CD4-positive, alpha-beta T cell treated with Interleukin-12 subunit alpha and Interleukin-12 subunit beta, for 1 hour (primary cell): Measurements from ENCODE around the gene SCN8A.

Experiments used
- DNase-seq: peaks from one replicate; pipeline ENCODE4 v3.0.0-alpha.2; 2020

The SCN8A gene

DNA sequence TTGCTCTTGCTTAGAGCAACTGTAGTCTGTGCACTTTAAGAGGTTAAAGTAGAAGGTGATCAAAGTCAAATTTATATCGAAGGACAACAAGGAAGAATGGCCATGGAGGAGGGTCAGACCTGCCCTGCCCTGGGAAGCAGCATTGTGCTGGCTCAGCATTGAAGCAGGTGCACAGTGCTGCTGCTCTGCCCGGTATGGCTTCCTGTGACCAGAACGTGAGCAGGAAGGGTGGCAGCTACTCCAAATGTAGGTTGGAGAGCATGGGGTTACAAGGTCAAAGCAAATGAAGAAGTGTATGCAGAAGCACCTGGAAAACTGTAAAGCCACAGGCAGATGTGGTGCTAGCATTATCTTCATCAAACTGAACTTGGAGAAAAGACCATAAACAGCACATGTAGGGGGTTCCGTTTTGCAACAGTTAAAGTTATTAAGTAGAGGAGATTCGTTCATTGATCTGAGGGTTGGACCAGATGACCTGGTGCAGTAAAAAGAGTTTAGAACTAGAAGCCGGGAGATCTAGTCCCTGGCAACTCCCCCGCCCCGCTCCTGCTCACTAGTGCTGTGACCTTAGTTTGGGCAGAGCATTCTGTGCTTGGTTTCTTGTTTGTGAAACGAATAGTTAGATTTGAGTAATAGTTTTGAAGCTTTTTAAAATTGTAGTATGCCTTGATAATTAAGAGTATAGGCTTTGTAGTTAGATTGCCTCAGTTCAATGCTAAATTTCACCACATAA lies 84.2 kb downstream of the SCN8A start:
- DNase-seq, result no peak

DNA sequence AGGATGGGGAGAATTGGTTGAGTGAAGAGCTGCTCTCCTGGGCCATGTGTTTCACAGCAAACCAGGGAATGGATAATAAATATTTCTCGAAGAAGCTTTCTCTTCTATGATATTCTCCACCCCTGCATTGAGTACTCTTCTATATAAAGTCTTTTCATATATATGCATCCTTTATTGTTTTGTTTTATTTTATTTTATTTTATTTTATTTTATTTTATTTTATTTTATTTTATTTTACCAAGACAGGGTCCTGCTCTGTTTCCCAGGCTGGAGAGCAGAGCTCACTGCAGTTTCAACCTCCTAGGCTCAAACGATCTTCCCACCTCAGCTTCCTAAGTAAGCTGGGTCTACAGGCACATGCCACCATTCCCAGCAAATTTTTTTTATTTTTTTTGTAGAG lies 85.8 kb downstream of the SCN8A start:
- no peak for DNase-seq

DNA sequence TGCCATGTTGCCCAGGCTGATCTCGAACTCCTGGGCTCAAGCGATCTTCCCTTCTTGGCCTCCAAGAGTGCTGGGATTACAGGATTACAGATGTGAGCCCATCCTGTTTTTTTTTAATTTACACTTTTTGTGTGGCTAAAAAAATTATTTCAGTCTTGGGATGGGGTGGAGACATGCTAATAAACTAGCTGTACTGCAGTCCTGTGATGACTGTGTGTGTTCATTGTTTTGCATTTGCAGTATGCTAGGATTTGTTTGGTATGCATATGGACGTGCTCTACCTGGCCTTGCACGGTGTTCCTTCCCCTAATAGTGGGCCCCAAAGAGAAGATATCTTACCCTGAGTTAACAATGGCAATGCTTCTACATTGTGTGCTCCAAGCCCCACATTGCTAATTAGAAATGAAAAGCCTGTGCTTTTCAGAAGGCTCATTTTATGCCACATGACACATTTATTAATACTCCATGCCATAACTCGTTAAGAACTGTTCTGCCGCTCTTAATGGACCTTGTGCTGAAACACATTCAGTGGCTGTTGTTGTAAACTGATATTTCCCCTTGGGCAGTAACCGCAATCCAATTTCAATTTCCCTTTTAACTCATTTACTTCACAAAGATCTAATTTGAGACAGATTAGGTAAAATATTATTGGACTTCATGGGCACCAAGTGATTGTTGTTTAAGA lies 86.4 kb downstream of the SCN8A start:
- no peak for DNase-seq

DNA sequence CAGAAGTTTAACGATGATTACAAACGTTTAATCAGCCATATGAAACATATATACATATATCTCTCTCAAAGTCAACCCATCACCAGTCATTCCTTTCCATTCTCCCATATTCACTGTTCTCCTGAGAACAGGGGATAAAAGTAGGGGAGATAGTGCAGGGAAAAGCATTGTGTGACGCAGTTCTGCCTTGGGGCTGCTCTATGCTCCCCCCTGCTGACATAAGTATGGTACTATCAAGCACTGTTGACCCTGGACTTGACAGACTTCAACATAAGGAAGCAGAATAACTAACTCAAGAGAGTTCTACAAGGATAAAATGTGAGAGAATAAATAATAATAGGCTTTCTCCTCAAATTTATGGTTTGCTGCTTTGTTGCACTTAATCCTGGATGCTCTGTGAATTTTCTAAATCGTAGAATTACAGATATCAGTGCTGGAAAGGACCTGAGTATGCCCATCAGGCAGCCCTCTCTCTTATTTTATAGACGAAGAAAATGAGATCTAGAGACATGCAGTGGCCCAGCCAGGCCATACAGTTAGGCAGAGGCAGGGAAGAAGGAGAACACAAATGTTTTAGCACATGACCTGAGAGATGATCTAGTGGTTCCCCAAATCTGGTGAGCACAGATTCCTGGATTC lies 87.2 kb downstream of the SCN8A start:
- DNase-seq, result peak; percentile 35

DNA sequence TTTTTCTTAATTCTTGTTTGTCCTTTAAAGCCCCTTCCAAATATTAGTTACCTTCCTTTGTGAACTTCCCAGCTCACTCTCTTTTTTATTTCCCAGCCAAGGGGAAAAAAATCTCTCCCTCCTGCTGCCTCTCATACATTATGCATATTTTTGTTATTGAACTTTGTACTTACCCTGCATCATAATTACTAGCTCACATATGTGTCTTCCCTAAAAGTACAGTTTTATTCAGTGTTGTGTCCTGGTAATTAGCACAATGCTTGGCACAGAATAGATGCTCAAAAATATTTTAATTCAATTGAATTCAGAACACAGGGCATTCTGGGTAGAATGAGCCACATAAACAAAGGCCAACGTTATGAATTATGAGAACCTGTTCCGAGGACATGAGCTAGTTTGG lies 91.9 kb downstream of the SCN8A start:
- DNase-seq, result no peak

DNA sequence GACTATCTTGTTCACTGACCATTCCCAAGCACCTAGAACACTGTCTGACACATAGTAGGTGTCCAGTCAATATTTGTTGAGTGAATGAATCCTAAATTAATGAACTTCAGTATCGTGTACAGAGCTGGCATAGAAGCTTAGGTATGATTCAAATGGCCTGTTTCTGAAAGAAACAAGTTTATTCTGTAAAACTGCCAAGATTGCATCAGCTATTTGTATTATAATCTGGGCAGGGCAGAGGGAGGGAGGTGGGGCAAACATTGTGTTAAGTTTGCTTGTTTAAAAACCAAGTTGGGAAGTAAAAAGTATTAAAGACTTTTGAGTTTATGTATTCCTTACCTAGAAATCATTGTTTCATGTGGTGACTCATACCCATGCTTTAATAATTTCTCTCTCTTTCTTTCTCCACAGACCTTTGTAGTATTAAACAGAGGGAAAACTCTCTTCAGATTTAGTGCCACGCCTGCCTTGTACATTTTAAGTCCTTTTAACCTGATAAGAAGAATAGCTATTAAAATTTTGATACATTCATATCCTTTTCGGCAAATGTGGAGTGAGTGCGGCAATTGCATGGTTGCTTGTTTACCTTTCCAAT lies 92.8 kb downstream of the SCN8A start:
- DNase-seq, result no peak

DNA sequence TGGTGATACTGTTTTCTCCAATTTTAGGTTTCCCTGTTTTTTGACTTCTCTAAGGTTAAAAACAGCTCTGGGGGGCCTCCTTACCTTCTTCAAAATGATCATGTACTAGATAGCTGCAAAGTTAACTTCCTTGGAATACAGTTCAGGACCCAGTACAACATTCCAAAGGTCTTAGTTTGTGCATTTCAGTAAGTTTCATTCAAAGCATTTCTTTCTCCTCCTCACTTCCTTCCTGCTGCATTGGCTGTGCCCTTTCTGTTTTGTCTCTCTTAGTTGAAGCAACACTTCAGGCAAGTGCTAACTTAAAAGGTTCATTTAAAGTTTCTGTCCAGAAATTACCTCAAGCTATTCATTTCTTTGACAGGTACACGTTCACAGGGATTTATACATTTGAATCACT lies 95.7 kb downstream of the SCN8A start:
- DNase-seq, result no peak

DNA sequence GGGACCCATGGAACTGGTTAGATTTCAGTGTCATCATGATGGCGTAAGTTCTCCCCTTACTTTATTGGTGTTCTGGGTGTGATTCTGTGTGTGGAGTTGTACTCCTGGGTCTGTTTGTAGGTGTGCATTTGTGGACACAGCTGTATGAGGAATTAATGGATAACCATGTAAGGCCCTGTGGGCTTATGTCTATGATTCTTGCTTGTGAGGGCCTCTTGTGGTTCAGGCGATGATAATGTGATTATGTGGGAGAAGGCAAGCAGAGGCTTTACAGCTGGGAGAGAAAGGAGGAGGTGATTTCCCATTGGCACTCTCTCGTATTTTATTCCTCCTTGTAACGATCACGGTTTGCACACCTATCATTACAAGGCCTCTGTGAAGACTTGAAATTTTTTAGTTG lies 96.1 kb downstream of the SCN8A start:
- no peak for DNase-seq

DNA sequence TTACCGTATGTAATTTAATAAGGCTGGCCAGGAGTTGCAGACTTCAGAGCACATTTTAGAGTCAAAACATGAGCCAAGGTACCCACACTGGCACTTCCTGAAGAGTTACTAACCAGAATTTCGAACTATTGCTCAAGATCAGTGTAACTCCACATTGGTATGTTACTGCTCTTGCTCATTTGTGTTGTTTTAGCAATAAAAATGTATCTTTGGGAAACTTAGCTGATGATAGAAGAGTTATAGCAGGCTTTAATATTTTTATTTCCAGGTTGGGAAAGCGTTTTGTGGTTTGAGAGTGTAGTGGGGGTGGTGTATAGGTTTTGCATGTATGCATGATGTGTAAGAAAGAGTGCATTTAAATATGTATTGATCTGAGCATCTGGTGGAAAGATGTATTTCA lies 96.6 kb downstream of the SCN8A start:
- no peak for DNase-seq

DNA sequence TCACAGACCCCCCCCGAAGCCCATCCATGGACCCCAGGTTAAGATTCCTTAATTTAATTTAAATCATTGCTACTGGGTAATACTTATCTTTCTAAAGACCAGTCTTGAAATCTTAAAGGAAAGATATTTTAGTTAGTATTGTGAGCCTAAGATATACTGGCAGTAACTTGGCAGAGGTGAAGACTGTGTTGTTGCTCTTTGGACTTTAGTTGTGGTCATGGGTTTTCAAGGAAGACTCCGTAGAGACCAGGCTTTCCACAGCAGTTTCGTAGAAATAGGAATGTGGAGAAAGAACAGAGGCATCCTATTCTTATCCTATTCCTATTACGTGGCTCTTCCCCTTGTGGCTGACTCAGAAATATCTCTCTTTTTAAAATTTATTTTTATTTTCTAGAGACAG lies 99.0 kb downstream of the SCN8A start:
- DNase-seq, result no peak

DNA sequence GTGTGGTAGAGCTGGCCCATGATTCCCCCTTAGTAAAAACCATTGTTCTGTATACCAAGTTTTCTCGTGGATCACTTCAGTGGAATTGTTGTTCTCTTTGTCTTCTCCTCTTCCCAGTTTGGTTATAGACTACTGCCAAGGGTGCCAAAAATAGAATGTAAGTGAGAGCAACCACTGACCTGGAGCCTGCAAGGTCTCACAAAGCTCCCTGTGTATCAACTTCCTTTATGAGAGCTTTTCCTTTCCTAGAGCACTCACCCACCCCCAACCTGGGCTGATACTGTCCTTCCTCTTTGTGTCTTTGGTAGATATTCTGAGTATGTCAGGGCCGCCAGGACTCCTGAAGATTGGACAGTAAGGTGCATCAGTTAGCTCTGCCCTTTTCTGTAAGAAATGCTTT lies 101.0 kb downstream of the SCN8A start:
- DNase-seq, result no peak

DNA sequence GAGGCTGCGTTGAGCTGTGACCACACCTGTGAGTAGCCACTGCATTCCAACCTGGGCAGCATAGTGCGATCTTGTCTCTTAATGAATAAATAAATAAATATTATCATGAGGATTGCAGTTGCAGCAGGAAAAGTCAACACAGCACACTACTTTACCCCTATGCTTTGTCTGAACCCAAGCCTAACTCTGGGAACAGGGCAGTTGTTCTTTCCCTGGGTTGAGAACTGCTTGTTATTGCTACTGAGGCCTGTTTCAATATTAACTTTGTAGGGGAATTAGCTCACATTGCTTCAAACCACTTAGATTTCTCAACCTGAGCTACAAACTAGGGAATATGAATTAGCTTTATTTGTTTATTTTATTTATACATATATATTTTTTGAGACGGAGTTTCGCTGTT lies 102.5 kb downstream of the SCN8A start:
- DNase-seq, result no peak

DNA sequence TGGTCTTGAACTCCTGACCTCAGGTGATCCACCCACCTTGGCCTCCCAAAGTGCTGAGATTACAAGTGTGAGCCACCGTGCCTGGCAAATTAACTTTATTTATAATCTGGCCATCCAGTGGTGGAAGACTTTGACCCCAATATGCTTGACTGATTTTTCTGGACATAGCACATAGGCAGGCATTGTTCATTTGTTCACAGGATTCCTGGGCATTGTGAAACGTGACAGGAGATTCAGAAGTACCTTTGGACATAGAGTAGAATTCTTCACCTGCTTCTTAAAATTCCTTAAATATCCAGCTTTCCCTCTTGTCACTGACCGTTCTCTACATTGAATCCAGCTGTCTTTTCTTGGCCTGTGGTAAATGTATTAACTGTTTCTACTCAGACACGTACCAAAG lies 103.1 kb downstream of the SCN8A start:
- no peak for DNase-seq

DNA sequence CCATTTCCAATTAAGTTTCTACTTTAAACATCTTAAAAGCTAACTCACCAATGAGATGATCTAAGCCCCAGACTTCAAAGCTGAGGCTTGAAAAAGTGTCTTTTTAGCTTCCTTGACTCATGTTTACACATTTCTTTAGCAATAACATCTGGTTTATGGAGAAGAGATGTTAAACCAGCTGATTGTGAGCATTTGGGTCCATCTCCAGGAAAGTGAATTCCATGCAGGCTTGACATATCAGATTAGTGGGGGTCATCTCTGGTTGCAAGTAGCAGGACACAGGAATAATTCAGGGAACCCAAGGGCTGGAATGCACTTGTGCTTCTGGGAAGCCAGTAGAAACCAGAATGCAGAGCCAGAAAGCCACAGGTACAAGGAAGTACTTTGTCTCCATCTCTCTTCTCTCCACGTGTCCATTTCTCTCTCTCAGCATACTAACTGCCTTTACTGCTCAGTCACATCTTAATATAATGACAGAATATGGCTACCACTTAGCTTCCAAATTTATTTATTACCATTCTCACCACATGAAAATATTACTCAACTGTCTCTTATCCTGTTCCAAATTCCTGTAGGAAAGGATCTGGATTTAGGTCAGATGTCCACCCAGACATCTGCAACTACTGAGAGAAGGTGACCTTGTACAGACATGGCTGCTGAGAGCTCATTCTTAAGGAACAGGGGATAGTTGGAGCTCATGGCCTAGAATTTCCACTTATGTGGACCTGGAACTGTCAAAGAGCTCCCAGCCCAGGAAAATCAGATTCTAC lies 104.4 kb downstream of the SCN8A start:
- DNase-seq, result no peak

DNA sequence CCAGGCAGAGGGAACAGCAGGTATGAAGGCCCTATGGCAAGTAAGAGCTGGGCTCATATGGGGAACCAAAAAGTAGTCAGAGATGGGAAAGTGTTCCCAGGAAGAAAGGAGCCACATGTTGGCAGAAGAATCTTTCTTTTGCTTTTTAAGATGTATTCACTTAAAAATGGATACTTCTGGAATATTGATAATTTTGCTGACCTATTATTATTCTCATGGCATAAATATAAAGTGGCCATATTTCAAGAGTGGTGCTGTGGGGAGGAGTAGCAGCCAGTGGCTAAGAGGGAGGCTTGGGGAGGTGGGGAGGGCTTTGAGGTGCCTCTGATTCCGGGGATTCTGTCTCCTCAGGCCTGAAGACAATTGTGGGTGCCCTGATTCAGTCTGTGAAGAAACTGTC lies 108.2 kb downstream of the SCN8A start:
- no peak for DNase-seq

DNA sequence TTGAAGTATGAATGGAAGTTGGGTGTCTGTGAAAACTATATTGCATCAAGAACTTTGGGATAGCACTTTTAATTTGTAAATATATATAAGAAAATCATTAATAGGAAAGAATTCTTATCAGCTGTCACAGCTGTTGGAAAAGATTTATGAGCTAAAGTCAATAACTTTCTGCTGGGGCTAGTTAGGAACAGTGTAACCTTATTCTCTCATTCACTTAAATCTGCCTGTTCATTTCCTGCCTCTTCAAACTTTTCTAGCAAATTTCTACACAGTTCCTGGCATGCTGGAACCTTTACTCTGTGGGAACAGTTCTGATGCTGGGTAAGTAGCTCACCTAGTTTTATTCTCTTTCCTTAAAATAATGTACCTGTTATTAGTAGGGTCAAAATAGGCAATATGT lies 109.9 kb downstream of the SCN8A start:
- no peak for DNase-seq

DNA sequence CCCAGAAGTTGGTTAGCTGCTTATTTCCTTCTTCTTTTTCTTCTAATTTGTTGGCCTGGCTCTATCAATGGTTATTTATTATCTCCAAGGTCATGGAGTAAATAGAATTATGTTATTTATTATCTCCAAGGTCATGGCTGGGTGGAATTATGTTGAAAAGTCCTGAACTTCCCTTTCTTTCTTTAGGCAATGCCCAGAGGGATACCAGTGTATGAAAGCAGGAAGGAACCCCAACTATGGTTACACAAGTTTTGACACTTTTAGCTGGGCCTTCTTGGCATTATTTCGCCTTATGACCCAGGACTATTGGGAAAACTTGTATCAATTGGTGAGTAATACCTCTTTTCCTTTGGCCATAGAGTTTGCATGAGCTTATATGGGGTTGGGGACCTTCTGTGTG lies 111.6 kb downstream of the SCN8A start:
- no peak for DNase-seq

DNA sequence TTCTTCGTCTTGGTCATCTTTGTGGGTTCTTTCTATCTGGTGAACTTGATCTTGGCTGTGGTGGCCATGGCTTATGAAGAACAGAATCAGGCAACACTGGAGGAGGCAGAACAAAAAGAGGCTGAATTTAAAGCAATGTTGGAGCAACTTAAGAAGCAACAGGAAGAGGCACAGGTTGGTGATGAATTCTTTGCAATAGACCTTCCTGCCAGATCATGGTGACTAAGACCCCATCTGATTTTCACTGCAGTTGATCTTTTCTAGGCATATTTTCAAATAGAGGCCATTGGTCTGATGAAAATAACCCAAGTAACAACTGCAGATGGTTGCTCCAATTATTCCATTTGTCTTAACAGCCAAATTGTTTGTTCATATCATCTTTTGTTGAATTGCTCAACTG lies 114.4 kb downstream of the SCN8A start:
- DNase-seq, result no peak

DNA sequence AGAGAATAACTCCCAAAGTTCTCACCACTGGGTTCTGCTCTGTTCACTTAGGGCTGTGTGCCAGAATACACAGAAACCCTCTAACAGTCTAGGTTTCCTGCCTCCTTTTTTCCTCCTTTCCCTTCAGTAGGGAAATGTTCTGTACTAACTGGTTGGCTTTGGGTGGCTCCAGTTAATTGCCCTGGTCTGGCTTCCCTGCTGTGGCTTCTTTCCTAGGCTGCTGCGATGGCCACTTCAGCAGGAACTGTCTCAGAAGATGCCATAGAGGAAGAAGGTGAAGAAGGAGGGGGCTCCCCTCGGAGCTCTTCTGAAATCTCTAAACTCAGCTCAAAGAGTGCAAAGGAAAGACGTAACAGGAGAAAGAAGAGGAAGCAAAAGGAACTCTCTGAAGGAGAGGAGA lies 115.2 kb downstream of the SCN8A start:
- no peak for DNase-seq

DNA sequence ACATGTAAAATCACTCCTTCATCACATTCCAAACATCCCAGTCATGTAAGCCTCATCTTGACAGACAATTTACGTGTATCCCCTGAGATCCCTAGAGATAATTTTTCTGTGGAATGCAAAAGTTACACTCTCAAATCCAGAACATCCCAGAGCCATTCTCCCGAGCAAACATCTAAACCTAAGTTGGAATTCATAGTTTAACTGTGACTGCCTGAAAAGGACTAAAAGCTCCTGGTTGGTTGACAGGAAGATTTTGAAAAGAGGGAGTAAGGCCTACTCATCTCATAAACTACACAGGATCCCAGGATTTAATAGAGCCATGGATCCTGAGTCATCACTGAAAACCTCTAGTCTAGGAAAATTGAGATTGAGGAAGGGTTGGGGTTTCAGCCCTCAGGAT lies 123.6 kb downstream of the SCN8A start:
- no peak for DNase-seq

DNA sequence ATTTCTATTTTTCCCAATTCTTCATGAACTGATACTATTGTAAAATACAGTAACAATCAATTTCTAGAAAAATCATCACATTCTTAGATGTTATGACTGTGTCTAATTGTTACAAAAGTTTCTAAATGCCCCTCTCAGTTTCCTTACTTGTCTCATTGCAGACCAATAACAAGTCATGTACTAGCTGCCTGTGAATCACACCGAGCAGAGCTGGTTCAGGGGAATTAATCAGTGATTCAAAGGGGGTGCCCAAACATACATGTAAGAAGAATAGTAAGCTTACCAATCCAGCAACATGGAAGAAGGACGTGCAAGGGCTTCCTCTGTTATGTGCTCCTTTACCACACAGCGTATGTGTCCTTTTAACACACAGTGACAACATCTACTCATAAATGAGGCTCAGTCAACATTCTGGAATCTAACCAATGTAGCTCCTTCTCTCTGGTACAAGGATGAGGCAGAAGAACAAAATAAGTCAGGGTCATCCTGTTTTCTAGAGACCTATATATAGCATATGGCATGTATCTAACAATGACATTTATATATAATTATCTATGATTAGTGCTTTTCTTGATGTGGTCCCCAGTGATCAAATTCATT lies 126.4 kb downstream of the SCN8A start:
- DNase-seq, result no peak

DNA sequence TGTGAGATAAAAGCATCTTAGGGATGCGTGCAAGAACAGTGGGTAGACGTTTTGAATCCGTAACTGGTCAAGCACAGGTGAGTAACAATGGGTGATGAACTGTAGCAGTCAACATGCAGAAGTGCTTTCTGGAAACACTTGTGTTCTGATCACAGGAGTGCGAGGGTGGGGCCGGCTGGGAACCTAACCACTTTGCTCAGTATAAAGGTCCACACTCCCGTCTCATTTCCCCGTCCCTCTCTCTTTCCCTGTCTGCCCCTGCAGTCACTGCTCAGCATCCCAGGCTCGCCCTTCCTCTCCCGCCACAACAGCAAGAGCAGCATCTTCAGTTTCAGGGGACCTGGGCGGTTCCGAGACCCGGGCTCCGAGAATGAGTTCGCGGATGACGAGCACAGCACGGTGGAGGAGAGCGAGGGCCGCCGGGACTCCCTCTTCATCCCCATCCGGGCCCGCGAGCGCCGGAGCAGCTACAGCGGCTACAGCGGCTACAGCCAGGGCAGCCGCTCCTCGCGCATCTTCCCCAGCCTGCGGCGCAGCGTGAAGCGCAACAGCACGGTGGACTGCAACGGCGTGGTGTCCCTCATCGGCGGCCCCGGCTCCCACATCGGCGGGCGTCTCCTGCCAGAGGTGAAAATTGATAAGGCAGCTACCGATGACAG lies 130.4 kb downstream of the SCN8A start:
- DNase-seq, result peak; percentile 15
